ENCODE data around the gene DLST.

GRCh38 chr14:74886001-74886400 lies 4.3 kb downstream of the DLST start:
- TF ChIP-seq EZH2 (IDR thresholded peaks at IDR 0.05; ENCODE audit: borderline replicate concordance, low read length) = no peak
- TF ChIP-seq, protein P1, sequence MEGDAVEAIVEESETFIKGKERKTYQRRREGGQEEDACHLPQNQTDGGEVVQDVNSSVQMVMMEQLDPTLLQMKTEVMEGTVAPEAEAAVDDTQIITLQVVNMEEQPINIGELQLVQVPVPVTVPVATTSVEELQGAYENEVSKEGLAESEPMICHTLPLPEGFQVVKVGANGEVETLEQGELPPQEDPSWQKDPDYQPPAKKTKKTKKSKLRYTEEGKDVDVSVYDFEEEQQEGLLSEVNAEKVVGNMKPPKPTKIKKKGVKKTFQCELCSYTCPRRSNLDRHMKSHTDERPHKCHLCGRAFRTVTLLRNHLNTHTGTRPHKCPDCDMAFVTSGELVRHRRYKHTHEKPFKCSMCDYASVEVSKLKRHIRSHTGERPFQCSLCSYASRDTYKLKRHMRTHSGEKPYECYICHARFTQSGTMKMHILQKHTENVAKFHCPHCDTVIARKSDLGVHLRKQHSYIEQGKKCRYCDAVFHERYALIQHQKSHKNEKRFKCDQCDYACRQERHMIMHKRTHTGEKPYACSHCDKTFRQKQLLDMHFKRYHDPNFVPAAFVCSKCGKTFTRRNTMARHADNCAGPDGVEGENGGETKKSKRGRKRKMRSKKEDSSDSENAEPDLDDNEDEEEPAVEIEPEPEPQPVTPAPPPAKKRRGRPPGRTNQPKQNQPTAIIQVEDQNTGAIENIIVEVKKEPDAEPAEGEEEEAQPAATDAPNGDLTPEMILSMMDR (conservative IDR thresholded peaks at IDR 0.05 in 1 of 2, IDR thresholded peaks at IDR 0.05 in 1 of 2; ENCODE audit: extremely low read depth in 1 of 2, insufficient read depth in 1 of 2, low read depth in 1 of 2, low read length in 2 of 2) = no peak
